ENCODE measurements around the gene WDR11. TPM values are rescaled to one million over a fixed set of nuclear protein-coding genes. Genes with fewer than 3 reads are reported as not detected.

Gene WDR11
- total and polyA plus RNA-seq, 9 of the 15 experiments (the other 6 are each of a cell fraction or from before 2014, with no cell fraction given), result 12.4 to 50.7 (median 23.6) TPM

- TF ChIP-seq BRF1 (IDR thresholded peaks at IDR 0.05; ENCODE audit: borderline replicate concordance, extremely low read depth, insufficient read length), result no peak
- TF ChIP-seq RB1 (IDR thresholded peaks at IDR 0.05; ENCODE audit: low read depth), result peak; percentile 63; the same call in 1 of the 2 replicates
- TF ChIP-seq UBTF (IDR thresholded peaks at IDR 0.05; ENCODE audit: borderline replicate concordance in 1 of 2, low read depth in 2 of 2, low read length in 2 of 2), result 0 out of 4 replicates have a peak, but pooled peaks of 1 of the 2 experiments have one; percentile 61
Measured at GRCh38 chr10:120948889-120949608, 97.9 kb downstream of the WDR11 start (continued).

- 16% methylated on average over 14 of the region's 28 CpGs for WGBS (ENCODE audit: insufficient coverage, low coverage, missing lambda C conversion rate)
- no peak overlapping the region for H3K27ac ChIP-seq (ENCODE audit: extremely low read depth, low read depth, low read length)
- peaks cover 2 to 24% of the 10 kb centered on the region in 2 experiments; a peak in 3 of 5 replicates for H3K27me3 ChIP-seq (ENCODE audit: control insufficient read depth in 2 of 2, insufficient read depth in 2 of 2, low read length in 2 of 2)
- H3K4me3 ChIP-seq, result no peak overlapping the region
- no peaks in the 10 kb centered on the region for H3K9me1 ChIP-seq (ENCODE audit: control insufficient read depth, insufficient read depth, low read length)
- no peak overlapping the region for H3K9ac ChIP-seq (ENCODE audit: insufficient read depth in 1 of 2, low read depth in 2 of 2, low read length in 2 of 2)
- ATAC-seq (no peak), DNase-seq (ENCODE audit: extremely low read depth in 1 of 4, low spot score in 3 of 4) (no peak), FAIRE-seq (no peak)
- no peak for TF ChIP-seq MAFG (tag; conservative IDR thresholded peaks at IDR 0.05)
- TF ChIP-seq MYNN (IDR thresholded peaks at IDR 0.05), result no peak
- no peak for TF ChIP-seq MYNN (CRISPR knock-in tag; IDR thresholded peaks at IDR 0.05)
- TF ChIP-seq PTRF (tag; IDR thresholded peaks at IDR 0.05), result no peak
- TF ChIP-seq HLTF (IDR thresholded peaks at IDR 0.05), result no peak
- TF ChIP-seq DNMT1 (IDR thresholded peaks at IDR 0.05), result no peak
- no peak for TF ChIP-seq CBFA2T3 (IDR thresholded peaks at IDR 0.05)
- TF ChIP-seq FOXM1 (IDR thresholded peaks at IDR 0.05; ENCODE audit: low read depth), result no peak
- TF ChIP-seq FOXM1 (CRISPR knock-in tag; IDR thresholded peaks at IDR 0.05; ENCODE audit: low read depth), result no peak
- no peak for TF ChIP-seq USF2 (CRISPR knock-in tag; IDR thresholded peaks at IDR 0.05)
- no peak for TF ChIP-seq MBD2 (IDR thresholded peaks at IDR 0.05; ENCODE audit: borderline replicate concordance, low read depth)
- TF ChIP-seq ZNF274 (IDR thresholded peaks at IDR 0.05; ENCODE audit: borderline replicate concordance, low read depth, low read length), result no peak
- no peak for TF ChIP-seq RBM15 (IDR thresholded peaks at IDR 0.05; ENCODE audit: insufficient read depth, low read length)
- TF ChIP-seq FOXJ3 (CRISPR knock-in tag; IDR thresholded peaks at IDR 0.05), result no peak
- intact Hi-C loops (cut with micrococcal nuclease) (loop anchor here (10.0 kb wide), 2 partner anchors 655 to 785 kb away; no protein-coding TSS in a partner anchor), in situ Hi-C loops (cut with MboI) (loop anchor here (10.0 to 25.0 kb wide), 2 partner anchors 785 to 963 kb away; no protein-coding TSS in a partner anchor)
- H4K20me1 ChIP-seq (replicated peaks; ENCODE audit: control insufficient read depth, insufficient read depth, low read length), result no peaks in the 10 kb centered on the region
- CTCF ChIA-PET (ENCODE audit: low intra/inter-chr PET ratio), result interaction anchor here (0.7 kb wide), 1 partner anchor 951 kb away, joined by 4 read pairs; no protein-coding TSS in a partner anchor
- H3K4me2 ChIP-seq (ENCODE audit: insufficient read depth, low read length), result no peak overlapping the region
- no TSS peak for BruUV-seq (replicated peaks)
- peaks cover 0 to 8% of the 10 kb centered on the region in 2 experiments; a peak in 1 of 5 replicates for H3K4me1 ChIP-seq (replicated peaks in 1 of 2; ENCODE audit: control insufficient read depth in 2 of 2, insufficient read depth in 2 of 2, low read length in 2 of 2)
- POLR2A ChIA-PET, result no interaction called here
- H3K79me2 ChIP-seq (ENCODE audit: control insufficient read depth, insufficient read depth, low read length), result no peaks in the 10 kb centered on the region
- H2AFZ ChIP-seq (ENCODE audit: low read depth, low read length), result no peak overlapping the region
- H3K36me3 ChIP-seq (ENCODE audit: control insufficient read depth, insufficient read depth, low read length), result no peaks in the 10 kb centered on the region
- H3K9me3 ChIP-seq (replicated peaks; ENCODE audit: control insufficient read depth, insufficient read depth, low read depth, low read length), result no peaks in the 10 kb centered on the region
Measured at GRCh38 chr10:120949609-120950031, 98.5 kb downstream of the WDR11 start.

Data from K562 (cell line).